Dedifferentiated amniotic fluid mesenchymal stem cell (primary cell): ENCODE measurements around the gene NTRK3.
A peak's percentile ranks its signal among the peaks of the same experiment; 100 is the strongest.

Experiments used
- DNase-seq: peaks from one replicate; pipeline ENCODE4 v3.0.0-alpha.2; 2016; ENCODE audit errors: extremely low spot score

The NTRK3 gene

GRCh38 chr15:88256279-88257230 is at the start of gene NTRK3:
NTRK3 (minus strand) TSS chr15:88256739; CDS start chr15:88256153, 586 bp downstream.
- DNase-seq: no peak

DNA sequence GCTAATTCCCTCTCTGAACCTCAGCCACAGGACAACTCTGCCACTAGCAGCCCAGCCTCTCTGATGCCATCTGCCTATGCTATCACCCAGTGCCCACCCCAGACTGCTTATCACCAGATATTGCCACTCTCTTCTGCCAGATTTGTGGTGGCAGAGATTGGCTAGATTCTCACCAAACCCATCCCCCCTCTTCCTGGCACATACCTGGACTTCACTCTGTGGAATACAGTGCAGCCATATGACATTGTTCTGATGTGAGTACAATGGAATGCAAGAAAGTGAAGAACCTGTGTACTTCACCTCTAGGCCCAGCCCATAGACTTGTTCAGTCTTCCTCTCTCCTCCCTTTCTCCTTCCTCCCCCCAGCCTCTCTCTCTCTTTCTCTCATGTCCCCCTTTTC is 46.9 kb upstream of the NTRK3 start:
- DNase-seq: no peak

- no peak for DNase-seq
These were observed 45.8 kb upstream of the NTRK3 start for GRCh38 chr15:88302373-88302772.

DNA sequence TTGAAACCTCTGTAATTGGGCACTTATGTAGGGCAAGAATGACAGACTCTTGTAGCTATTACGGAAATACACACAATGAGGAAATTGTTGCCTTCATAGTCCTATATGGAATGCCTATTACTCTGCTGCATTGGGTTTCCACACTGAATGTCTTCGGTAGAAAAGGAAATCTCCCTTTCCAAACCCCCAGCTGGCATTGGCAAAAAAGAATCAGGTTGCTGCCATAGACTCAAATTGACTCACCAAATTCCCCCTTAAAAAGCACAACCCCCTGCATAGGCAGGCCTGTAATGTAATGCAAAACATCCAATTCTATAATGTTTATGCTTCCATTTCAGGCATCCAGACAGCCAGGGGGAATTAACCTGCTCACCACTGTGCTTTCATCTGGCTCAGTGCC is 44.8 kb upstream of the NTRK3 start:
- no peak for DNase-seq

DNA sequence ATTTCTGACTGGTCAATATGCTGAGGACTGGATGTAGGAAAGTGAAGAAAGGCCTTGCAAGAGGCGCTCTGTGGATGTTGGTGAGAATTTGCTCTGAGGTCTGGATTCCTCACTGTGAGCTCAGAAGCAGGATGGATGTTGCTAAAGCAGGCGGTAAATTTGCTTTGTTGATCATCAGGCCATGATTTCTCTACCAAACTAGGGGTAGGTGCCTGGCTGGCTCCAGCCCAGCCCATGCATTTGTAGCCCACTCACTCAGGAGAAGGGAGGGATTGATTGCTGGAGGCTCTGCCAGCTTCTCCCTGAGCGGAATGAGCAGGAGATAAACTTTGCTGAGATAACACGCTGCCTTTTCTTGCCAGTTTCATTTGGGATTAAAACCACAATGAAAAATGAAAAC is 44.3 kb upstream of the NTRK3 start:
- DNase-seq: no peak

DNA sequence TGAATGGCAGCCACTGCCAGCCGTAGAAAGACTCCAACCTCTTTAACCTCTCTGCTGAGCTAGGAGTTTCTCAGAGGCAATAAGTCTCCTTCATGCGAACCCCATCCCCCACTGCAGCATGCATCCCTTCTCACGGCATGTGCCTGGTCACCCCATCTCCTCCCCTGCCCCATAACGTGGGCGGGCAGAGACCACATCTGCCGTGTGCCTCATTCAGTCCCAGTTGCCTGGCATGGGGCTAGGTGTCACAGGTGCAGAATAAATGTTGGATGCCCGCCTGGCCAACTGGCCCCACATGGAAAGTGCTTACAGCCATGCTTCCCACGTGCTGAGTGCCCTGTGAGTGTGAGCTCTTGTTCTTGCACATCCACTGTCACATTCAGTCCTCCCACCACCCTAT is 43.5 kb upstream of the NTRK3 start:
- DNase-seq: no peak

DNA sequence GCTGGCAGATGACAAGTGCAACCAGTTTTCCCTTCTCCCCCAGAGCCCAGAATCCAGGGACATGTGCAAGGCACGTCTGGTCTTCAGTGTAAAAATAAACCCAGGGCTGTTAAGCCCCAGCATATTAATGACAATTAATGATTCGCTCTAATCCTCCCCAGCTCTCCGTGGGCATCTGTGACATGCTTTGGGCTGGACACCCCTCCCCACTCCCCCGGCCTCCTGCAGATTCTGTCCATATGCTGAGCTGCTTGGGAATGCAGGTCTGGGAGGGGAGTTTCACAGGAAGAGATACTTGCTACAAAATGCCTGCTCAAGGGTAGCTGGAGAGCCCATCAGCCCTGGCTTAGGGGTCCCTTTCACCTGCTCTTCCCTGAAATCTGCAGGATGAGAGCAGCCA is 43.0 kb upstream of the NTRK3 start:
- DNase-seq: no peak

DNA sequence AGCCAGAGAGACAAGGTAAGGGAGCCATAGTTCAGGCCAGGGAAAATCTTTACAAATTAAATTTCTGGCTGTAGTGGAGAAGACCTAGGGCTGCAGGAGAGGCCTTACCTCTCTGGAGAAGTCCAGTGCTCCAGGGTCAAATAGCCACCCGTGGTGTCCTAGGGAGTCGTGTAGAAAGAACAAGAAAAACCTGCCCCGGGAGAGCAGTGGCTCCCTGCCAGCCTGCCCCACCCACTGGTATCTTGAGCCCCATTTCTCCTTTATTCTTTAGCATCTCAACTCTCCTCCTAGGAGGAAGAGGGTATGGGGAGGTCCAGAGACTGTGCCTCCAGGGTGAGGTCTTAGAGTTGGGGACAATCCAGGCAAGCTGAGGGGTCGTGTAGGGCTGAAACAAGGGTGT is 32.1 kb upstream of the NTRK3 start:
- DNase-seq: no peak

GRCh38 chr15:88288206-88288605 is 31.7 kb upstream of the NTRK3 start:
- no peak for DNase-seq

GRCh38 chr15:88284318-88284998 is 27.9 kb upstream of the NTRK3 start:
- DNase-seq: no peak

DNA sequence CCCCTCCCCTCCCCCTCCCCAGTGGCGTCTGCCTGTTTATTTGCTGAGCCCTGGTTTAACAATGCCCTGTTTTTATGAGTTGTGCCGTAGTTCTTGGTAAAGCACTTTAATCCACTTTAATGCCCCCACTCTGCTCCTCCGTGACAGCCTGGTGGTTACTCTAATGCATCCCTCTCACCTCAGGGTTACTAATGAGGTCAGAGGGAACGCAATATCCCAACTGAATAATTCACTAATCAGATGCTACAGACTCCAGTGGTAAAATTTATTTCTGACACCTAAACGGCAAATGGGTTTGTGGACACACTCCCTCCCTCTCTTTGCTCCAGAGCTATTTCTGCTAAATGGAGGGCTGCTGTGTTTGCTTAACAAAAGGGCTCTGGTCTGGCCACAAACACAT is 26.1 kb upstream of the NTRK3 start:
- DNase-seq: no peak

DNA sequence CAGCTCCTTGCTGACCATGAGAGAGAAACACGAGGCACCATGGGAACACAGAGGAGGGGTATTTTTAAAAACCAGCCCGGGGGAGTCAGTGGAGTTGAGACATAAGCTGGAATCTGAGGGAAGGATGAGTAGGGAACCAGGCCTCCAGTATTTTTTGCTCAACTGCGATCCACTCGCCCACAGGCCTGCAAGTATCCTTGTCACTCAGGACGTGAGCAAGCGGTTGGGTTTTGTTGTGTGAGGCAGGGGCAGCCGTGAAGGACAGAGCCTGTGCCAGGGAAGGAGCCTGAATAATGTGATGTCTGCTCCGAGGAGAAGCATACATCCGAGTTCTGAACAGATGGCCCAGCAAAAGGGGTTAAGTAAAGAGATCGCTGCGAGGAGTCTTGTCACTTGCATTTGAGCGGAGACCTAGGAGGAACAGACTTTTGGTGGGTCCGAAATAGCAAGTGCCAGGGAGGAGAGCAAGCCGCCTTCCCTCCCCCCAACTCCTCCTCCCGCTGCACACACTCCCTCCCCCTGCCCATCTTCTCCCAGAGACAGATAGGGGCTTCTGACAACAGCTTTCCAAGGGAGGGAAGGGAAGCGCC is 20.4 kb upstream of the NTRK3 start:
- no peak for DNase-seq

GRCh38 chr15:88275804-88276203 is 19.3 kb upstream of the NTRK3 start:
- no peak for DNase-seq

DNA sequence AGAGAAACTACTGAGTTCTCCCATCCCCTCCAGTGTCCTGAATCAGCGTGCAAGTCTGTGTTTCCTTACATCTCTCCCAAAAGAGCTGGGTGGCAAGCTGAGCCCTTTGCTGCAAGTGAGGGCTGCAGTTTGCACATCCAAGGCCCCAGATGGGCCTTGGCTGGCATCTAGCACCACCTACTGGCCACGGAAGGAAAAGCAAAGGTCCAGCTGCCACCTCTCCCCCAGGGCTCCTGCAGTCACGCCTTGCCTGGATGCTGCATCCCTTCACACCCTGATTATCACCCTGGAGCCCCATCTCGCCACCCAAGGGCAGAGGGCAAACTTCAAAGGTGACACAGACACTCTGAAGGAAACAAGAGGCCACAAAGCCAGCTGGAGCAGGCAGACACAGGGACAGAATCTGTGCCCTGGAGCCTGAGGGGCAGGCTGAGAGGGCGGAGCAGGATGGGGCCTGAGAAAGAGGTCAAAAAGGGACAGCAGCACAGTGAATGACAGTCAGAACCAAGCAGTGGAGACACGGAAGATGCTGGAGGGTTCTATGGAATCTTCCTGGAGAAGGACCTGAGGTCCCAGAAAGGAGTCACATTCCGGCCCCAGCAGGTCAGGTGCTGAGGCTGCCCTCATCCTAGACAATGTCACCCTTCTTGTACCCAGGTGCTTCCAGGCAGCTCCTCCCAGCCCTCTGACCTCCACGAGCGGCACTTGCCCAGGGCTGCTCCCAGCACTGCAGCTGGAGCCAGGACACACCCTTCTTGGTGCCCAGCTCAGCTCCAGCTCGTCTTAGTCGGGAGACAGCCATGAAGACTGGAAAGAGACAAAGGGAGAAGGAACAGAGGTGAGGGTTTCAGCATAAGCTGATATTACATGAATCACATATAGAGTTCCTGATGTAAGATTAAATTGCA is 18.3 kb upstream of the NTRK3 start:
- peak; percentile 23 for DNase-seq

DNA sequence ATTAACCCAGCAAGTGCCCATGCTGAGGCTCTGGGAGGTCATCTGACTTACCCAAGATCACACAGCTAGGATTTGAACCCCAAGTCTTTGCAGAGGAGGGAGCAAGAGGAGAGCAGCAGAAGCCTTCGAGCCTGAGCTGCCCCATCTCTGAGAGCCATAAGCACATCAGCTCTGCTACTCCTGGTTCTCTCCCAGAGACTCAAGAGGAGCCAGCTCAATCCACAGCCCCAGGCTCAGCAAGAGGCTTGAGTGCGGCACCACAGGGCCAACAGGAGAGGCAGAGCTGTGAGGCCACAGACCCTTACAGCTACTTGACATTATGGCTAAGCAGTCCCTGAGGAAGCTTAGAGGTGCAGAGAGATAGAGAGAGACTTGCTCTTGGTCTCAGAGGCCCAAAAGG is 15.9 kb upstream of the NTRK3 start:
- DNase-seq: no peak

GRCh38 chr15:88269356-88270062 is 13.0 kb upstream of the NTRK3 start:
- no peak for DNase-seq

DNA sequence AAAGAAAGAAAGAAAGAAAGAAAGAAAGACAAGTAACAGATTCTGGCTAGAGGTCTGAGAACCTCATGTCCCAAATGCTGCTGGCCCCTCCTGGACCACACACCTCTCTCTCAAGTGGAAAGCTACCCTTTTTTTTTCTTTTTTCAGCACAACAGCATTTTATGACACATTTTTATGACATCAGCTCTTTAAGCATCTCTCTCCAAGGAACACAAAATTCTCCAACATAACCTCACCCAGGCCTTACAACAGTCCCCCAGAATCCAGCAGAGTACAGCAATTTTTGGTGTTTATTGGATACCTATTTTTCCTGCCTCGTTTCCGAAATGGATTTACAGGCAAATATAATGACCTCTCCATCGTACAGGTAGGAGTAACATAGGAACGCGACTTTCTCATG is 11.2 kb upstream of the NTRK3 start:
- no peak for DNase-seq

GRCh38 chr15:88266170-88266569 is 9.6 kb upstream of the NTRK3 start:
- no peak for DNase-seq

DNA sequence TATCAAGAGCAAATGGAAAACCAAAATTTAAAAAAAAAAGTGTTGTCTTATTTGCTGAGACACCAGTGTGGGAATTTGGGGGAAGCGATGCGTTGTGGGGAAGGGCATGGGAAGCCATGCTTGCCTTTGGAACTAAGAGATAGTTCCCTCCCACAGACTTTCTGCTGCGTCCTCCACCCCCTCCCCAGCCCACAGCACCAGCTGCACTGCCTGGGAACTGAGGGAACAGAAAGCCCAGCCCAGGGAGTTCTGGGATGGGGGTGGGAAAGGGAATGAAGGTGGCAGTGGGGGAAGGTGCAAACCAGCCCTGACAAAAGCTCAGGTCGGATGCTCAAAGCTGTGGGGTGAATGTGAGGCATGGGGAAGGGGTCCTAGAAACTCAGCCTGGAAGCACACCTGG is 8.1 kb upstream of the NTRK3 start:
- DNase-seq: no peak

DNA sequence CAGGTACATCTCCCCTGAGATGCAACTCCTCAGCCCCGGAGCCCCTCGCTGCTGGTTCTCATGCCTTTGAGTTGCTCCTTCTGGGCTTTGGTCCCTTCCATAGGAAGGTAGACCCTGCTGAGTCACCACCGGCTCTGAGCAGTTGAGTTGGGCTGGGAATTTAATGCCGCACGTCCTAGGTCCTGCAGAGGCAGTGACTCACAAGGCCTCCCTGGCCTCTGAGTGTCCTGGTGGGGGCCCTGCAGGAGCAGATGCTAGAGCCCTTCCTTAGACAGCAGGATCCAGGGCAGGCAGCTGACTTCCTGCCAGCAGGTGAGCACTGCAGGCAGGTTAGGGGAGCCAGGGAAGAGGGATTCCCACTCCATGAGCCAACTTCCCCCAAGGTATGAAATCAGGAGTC is 5.5 kb upstream of the NTRK3 start:
- no peak for DNase-seq

- DNase-seq: no peak
These were observed 1.6 kb upstream of the NTRK3 start for GRCh38 chr15:88258093-88258641.
